B cell (primary cell): ENCODE measurements around the gene CELF4. TPM values are rescaled to one million over a fixed set of nuclear protein-coding genes. Genes with fewer than 3 reads are reported as not detected.

Experiments used
- ATAC-seq: fragments of 200-7000 bp; cut with Tn5 transposase; one replicate; pipeline ENCODE4 v1.10.0; 2021; ENCODE audit warnings: low read depth, mild to moderate bottlenecking, moderate number of reproducible peaks, moderate library complexity
- CTCF ChIA-PET: fragments of 350-600 bp; sonication (Branson Sonifier 250); formaldehyde crosslinking; loops from one replicate; lab custom pipeline; 2021; ENCODE audit warnings: antibody characterized with exemption, inconsistent platforms; lab: Charles Lee
- POLR2A ChIA-PET: fragments of 350-600 bp; sonication (Branson Sonifier 250); formaldehyde crosslinking; loops from one replicate; lab custom pipeline; 2021; ENCODE audit warnings: antibody characterized with exemption; lab: Charles Lee
- DNase-seq: peaks from one replicate; pipeline ENCODE4 v3.0.0; 2013
- H2AFZ ChIP-seq: 2 replicates; pipeline ENCODE4 v1.6.1; 2012; ENCODE audit warnings: mild to moderate bottlenecking, low read depth, low read length; ENCODE audit not compliant: insufficient read depth, poor library complexity, severe bottlenecking
- H3K27ac ChIP-seq, 2 donors: 1 replicate in 1 of 2; 2 replicates in 1 of 2; pipeline ENCODE4 v1.5.1; 2012 to 2013; ENCODE audit warnings: low read length in 2 of 2, mild to moderate bottlenecking in 2 of 2, moderate library complexity in 1 of 2
- H3K27me3 ChIP-seq, 4 experiments: fragments of 200-600 bp in 1 of 4; sonication (generic) in 1 of 4; replicated peaks in 1 of 4; 1 replicate in 2 of 4; 2 replicates in 2 of 4; pipeline versions ENCODE4 v1.6.1 to v1.7.0; 2013 to 2016; ENCODE audit warnings: low read length in 3 of 4, mild to moderate bottlenecking in 2 of 4, mixed read lengths in 1 of 4, moderate library complexity in 1 of 4; ENCODE audit not compliant: insufficient read depth in 4 of 4, control insufficient read depth in 3 of 4; ENCODE audit errors: control extremely low read depth in 1 of 4
- H3K36me3 ChIP-seq, 2 experiments: replicated peaks in 1 of 2; 1 replicate in 1 of 2; 2 replicates in 1 of 2; pipeline versions ENCODE4 v1.6.1 to v1.7.1; 2013; ENCODE audit warnings: low read length in 1 of 2; ENCODE audit not compliant: insufficient read depth in 2 of 2, control insufficient read depth in 1 of 2; ENCODE audit errors: control extremely low read depth in 1 of 2, extremely low read depth in 1 of 2
- H3K4me1 ChIP-seq, 2 donors: fragments of 200-600 bp in 1 of 2; sonication (generic) in 1 of 2; 1 replicate in 1 of 2; 2 replicates in 1 of 2; pipeline versions ENCODE4 v1.5.1 to v1.6.1; 2013 to 2017; ENCODE audit warnings: low read length in 2 of 2; ENCODE audit not compliant: control insufficient read depth in 2 of 2, insufficient read depth in 2 of 2
- H3K4me2 ChIP-seq: replicated peaks from 2 replicates; pipeline ENCODE3; 2012; ENCODE audit warnings: mild to moderate bottlenecking, low read depth, low read length; ENCODE audit not compliant: poor library complexity, severe bottlenecking
- H3K4me3 ChIP-seq, 5 experiments: fragments of 200-600 bp in 1 of 5; sonication (generic) in 1 of 5; 1 replicate in 3 of 5; 2 replicates in 2 of 5; pipeline versions ENCODE4 v1.5.1 to v1.7.0; 2011 to 2016; ENCODE audit warnings: low read length in 4 of 5, mild to moderate bottlenecking in 4 of 5, low read depth in 2 of 5, control low read depth in 1 of 5, moderate library complexity in 1 of 5; ENCODE audit not compliant: insufficient read depth in 1 of 5; ENCODE audit errors: control extremely low read depth in 1 of 5, extremely low read depth in 1 of 5
- H3K79me2 ChIP-seq: fragments of 200-600 bp; sonication (generic); one replicate; pipeline ENCODE4 v1.6.0; 2016; ENCODE audit warnings: low read length; ENCODE audit not compliant: control insufficient read depth, insufficient read depth
- H3K9ac ChIP-seq: fragments of 200-600 bp; sonication (generic); 2 replicates; pipeline ENCODE4 v1.6.1; 2017; ENCODE audit warnings: mild to moderate bottlenecking, low read length, moderate library complexity
- H3K9me3 ChIP-seq, 3 donors: one replicate each; pipeline versions ENCODE4 v1.6.1 to v1.7.1; 2013; ENCODE audit warnings: low read length in 2 of 3; ENCODE audit not compliant: control insufficient read depth in 2 of 3, insufficient read depth in 1 of 3; ENCODE audit errors: control extremely low read depth in 1 of 3
- H4K20me1 ChIP-seq: 2 replicates; pipeline ENCODE4 v1.6.0; 2012; ENCODE audit warnings: mild to moderate bottlenecking, low read length; ENCODE audit not compliant: insufficient read depth, control insufficient read depth, poor library complexity, severe bottlenecking
- H3K27ac Mint-ChIP-seq: one replicate; pipeline ENCODE4 v1.8.0; 2021; ENCODE audit warnings: mixed read lengths
- H3K27me3 Mint-ChIP-seq: one replicate; pipeline ENCODE4 v1.8.0; 2021; ENCODE audit warnings: mixed read lengths
- H3K4me1 Mint-ChIP-seq: one replicate; pipeline ENCODE4 v1.8.0; 2021; ENCODE audit warnings: mixed read lengths
- H3K4me3 Mint-ChIP-seq: one replicate; pipeline ENCODE4 v1.8.0; 2021; ENCODE audit warnings: mixed read lengths
- H3K9me3 Mint-ChIP-seq: one replicate; pipeline ENCODE4 v1.8.0; 2022; ENCODE audit warnings: mixed read lengths; ENCODE audit not compliant: insufficient read depth
- EZH2 ChIP-seq: IDR thresholded peaks from 2 replicates; pipeline ENCODE4 v1.6.1; 2012; ENCODE audit warnings: borderline replicate concordance, low read depth, mild to moderate bottlenecking, moderate library complexity, low read length; ENCODE audit not compliant: insufficient read depth, poor library complexity, severe bottlenecking
- WGBS: methylation state at CpG from one replicate; pipeline ENCODE4 v1.1.5; 2013; ENCODE audit warnings: missing lambda C conversion rate; ENCODE audit not compliant: insufficient coverage; 5-methylcytosine and 5-hydroxymethylcytosine counted together
- intact Hi-C: fragments of 100-400 bp; cut with micrococcal nuclease; formaldehyde crosslinking; loops from one replicate; pipeline ENCODE4 v1.10.0; 2022
- polyA plus RNA-seq: library from polyadenylated mRNA; depleted of rRNA; stranded (reverse); fragments of >200 nt; gene quantifications from 2 replicates; pipeline ENCODE4 v1.2.3, GENCODE V29; 2012
- total RNA-seq, 2 donors: library from RNA; stranded (reverse); fragments of 120-200 nt in 1 of 2; gene quantifications; 1 replicate in 1 of 2; 2 replicates in 1 of 2; pipeline versions ENCODE4 v1.2.3 to v1.2.4, GENCODE V29; 2013 to 2022
- TF ChIP-seq, protein P1 (sequence below): fragments of 200-600 bp; IDR thresholded peaks from one replicate; pipeline ENCODE4 v1.8.0; 2022; ENCODE audit warnings: antibody characterized with exemption, mild to moderate bottlenecking

The CELF4 gene
- total and polyA plus RNA-seq, 2 donors (not counting 1 experiment from before 2014, with no cell fraction given): not detected

DNA sequence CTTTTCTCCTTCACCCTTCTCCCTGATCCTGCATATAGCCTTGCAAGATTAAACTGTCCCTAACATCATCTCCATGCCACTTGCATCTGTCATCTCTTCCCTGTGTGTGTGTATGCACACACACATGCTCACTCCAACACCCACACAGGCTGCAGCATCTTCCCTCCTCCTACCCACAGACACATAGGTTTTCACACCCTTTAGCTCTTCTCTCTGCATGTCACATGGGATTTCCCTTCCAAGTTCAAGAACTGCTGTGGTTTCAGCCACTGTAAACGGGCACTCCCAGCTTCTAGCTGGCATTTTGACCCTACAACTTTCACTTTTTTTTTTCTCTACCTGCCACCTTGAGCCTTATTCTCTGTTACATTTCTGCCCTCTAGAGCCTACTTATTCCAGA lies 6.4 kb downstream of the CELF4 start:
- no peak for ATAC-seq
- CTCF ChIA-PET: no interaction called here
- no peak for DNase-seq
- POLR2A ChIA-PET: no interaction called here
- H3K4me1 ChIP-seq: no peaks in the 10 kb centered on the region
- H4K20me1 ChIP-seq: no peaks in the 10 kb centered on the region
- H3K79me2 ChIP-seq: no peaks in the 10 kb centered on the region
- Mint-ChIP-seq H3K4me3 (no peak overlapping the region), H3K27ac (no peak overlapping the region), H3K27me3 (peaks cover 37% of the 10 kb centered on the region), H3K4me1 (no peaks in the 10 kb centered on the region), H3K9me3 (no peaks in the 10 kb centered on the region)
- no peaks in the 10 kb centered on the region for H3K9me3 ChIP-seq
- H2AFZ ChIP-seq: no peak overlapping the region
- H3K27ac ChIP-seq: no peak overlapping the region
- no peaks in the 10 kb centered on the region for H3K36me3 ChIP-seq
- TF ChIP-seq EZH2: no peak
- TF ChIP-seq, protein P1, sequence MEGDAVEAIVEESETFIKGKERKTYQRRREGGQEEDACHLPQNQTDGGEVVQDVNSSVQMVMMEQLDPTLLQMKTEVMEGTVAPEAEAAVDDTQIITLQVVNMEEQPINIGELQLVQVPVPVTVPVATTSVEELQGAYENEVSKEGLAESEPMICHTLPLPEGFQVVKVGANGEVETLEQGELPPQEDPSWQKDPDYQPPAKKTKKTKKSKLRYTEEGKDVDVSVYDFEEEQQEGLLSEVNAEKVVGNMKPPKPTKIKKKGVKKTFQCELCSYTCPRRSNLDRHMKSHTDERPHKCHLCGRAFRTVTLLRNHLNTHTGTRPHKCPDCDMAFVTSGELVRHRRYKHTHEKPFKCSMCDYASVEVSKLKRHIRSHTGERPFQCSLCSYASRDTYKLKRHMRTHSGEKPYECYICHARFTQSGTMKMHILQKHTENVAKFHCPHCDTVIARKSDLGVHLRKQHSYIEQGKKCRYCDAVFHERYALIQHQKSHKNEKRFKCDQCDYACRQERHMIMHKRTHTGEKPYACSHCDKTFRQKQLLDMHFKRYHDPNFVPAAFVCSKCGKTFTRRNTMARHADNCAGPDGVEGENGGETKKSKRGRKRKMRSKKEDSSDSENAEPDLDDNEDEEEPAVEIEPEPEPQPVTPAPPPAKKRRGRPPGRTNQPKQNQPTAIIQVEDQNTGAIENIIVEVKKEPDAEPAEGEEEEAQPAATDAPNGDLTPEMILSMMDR: no peak
- intact Hi-C loops: no loop called here
- H3K4me3 ChIP-seq: no peak overlapping the region
- H3K9ac ChIP-seq: no peak overlapping the region
- WGBS: 60% methylated on average over 1 of the region's 1 CpG
- peaks cover 0 to 9% (median 3%) of the 10 kb centered on the region in 4 experiments for H3K27me3 ChIP-seq
- no peak overlapping the region for H3K4me2 ChIP-seq

DNA sequence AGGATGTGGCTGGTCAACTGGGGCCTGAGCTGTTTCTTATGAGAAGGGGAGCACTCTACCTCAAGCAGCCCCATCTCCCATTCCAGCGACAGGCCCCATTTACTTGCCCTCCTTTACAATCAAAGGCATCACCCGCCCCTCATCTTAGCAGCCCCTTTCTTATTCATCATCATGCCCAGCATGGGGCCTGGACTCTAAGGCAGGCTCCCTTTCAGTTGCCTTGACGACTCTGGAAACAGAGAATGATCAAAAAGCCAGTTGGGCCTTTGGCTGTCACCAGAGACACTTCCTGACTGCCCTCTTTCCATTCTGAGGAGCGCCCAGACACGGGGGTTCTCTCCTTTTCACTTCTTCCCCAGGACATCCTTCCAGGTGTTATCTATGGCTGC lies 11.2 kb downstream of the CELF4 start:
- H3K36me3 ChIP-seq: no peaks in the 10 kb centered on the region
- DNase-seq: no peak
- no peak overlapping the region for H2AFZ ChIP-seq
- Mint-ChIP-seq H3K27ac (no peak overlapping the region), H3K4me1 (no peaks in the 10 kb centered on the region), H3K4me3 (no peak overlapping the region), H3K9me3 (no peaks in the 10 kb centered on the region), H3K27me3 (peaks cover 18% of the 10 kb centered on the region)
- ChIA-PET POLR2A (no interaction called here), CTCF (no interaction called here)
- no peak overlapping the region for H3K9ac ChIP-seq
- no peaks in the 10 kb centered on the region for H3K79me2 ChIP-seq
- H3K27me3 ChIP-seq: no peaks in the 10 kb centered on the region
- no peak overlapping the region for H3K27ac ChIP-seq
- H3K9me3 ChIP-seq: peaks cover 0 to 6% (median 0%) of the 10 kb centered on the region in 3 donors
- no peaks in the 10 kb centered on the region for H3K4me1 ChIP-seq
- TF ChIP-seq, protein P1: no peak
- TF ChIP-seq EZH2: no peak
- no peak overlapping the region for H3K4me2 ChIP-seq
- no peak overlapping the region for H3K4me3 ChIP-seq
- no peaks in the 10 kb centered on the region for H4K20me1 ChIP-seq
- no peak for ATAC-seq
- WGBS: 77% methylated on average over 3 of the region's 5 CpGs
- intact Hi-C loops: no loop called here
